Measurements from ENCODE around the gene TRAF2.

TRAF2 gene

DNA sequence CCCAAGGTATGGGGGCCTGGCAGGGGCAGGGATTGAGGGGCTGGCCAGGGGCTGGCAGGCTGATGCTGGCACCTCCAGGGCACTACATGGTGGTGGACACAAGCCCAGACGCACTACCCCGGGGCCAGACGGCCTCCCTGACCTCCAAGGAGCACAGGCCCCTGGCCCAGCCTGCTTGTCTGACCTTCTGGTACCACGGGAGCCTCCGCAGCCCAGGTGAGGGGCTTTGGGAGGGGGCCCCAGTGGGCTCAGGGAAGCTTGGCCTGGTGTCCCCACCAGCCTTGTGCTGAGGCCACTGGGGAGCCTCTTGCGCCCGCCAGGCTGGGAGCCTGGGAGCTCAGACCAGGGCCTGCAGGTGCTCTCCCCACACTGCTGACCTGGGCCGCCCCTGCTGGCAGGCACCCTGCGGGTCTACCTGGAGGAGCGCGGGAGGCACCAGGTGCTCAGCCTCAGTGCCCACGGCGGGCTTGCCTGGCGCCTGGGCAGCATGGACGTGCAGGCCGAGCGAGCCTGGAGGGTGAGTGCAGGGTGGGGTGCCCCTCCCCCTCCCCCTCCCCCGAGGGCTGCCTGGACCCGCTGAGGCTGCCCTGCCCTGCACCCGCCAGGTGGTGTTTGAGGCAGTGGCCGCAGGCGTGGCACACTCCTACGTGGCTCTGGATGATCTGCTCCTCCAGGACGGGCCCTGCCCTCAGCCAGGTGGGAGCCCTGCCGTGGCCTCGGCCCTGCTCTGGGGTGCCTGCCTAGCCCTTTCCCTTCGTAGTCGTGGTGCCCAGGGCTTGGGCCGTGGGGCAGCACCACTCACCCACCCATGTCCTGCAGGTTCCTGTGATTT, 28.5 kb upstream of the TRAF2 start:
- Mint-ChIP-seq H3K27ac (no peak overlapping the region), H3K9me3 (no peaks in the 10 kb centered on the region), H3K4me1 (no peaks in the 10 kb centered on the region), H3K4me3 (no peak overlapping the region), H3K36me3 (ENCODE audit: low read depth) (no peaks in the 10 kb centered on the region), H3K27me3 (ENCODE audit: low read depth, poor library complexity) (no peaks in the 10 kb centered on the region)
- TF ChIP-seq, protein P1, sequence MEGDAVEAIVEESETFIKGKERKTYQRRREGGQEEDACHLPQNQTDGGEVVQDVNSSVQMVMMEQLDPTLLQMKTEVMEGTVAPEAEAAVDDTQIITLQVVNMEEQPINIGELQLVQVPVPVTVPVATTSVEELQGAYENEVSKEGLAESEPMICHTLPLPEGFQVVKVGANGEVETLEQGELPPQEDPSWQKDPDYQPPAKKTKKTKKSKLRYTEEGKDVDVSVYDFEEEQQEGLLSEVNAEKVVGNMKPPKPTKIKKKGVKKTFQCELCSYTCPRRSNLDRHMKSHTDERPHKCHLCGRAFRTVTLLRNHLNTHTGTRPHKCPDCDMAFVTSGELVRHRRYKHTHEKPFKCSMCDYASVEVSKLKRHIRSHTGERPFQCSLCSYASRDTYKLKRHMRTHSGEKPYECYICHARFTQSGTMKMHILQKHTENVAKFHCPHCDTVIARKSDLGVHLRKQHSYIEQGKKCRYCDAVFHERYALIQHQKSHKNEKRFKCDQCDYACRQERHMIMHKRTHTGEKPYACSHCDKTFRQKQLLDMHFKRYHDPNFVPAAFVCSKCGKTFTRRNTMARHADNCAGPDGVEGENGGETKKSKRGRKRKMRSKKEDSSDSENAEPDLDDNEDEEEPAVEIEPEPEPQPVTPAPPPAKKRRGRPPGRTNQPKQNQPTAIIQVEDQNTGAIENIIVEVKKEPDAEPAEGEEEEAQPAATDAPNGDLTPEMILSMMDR (IDR thresholded peaks at IDR 0.05) = no peak
- DNase-seq = no peak

DNA sequence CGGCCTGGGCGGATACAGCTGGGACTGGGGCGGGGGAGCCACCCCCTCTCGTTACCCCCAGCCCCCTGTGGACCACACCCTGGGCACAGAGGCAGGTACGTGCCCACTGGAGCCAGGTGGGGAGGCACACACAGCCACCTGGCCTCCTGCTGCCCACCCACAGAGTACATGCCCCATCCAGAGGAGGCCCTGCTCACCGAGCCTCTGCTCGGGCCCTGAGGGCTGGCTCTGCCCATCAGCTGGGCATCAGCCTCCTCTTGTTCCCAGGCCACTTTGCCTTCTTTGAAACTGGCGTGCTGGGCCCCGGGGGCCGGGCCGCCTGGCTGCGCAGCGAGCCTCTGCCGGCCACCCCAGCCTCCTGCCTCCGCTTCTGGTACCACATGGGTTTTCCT, 27.9 kb upstream of the TRAF2 start:
- Mint-ChIP-seq H3K4me3 (no peak overlapping the region), H3K36me3 (ENCODE audit: low read depth) (peaks cover 4% of the 10 kb centered on the region), H3K4me1 (no peaks in the 10 kb centered on the region), H3K27ac (no peak overlapping the region), H3K9me3 (no peaks in the 10 kb centered on the region), H3K27me3 (ENCODE audit: low read depth, poor library complexity) (no peaks in the 10 kb centered on the region)
- TF ChIP-seq, protein P1 (IDR thresholded peaks at IDR 0.05) = no peak
- no peak for DNase-seq

DNA sequence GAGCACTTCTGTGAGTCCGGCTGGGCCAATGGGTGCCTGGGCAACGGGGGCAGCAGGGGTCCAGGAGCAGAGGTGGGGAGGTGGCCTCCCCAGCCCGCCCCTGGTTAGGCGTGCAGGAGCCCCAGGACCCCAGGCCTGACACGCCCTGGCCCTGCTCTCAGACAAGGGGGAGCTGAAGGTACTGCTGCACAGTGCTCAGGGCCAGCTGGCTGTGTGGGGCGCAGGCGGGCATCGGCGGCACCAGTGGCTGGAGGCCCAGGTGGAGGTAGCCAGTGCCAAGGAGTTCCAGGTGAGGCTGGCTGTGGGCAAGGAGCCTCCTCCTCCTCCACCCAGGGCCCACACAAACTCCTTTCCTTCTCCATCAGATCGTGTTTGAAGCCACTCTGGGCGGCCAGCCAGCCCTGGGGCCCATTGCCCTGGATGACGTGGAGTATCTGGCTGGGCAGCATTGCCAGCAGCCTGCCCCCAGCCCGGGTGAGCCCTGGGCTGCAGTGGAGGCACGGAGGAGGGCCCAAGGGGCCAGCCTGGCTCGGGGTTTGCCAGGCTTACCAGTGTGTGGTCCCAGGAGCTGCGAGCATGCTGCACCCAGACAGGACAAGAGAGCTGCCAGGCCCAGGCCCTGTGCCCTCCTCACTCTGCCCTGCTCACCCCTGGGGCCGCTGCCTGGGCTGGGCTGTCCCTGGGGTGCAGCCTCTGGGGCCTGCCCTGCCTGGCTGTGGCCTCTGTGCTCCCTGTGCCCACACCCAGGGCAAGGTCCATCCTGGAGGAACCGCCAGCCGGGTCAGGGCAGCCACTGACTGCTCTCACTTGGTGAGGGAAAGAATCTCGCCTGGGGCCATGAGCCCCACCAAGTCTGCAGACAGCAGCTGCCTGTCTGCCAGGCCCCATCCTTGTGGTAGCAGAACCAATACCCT, 27.2 kb upstream of the TRAF2 start:
- TF ChIP-seq, protein P1 (IDR thresholded peaks at IDR 0.05) = no peak
- no peak for DNase-seq
- H3K4me3 Mint-ChIP-seq = no peak overlapping the region
- peaks cover 11% of the 10 kb centered on the region for H3K36me3 Mint-ChIP-seq (ENCODE audit: low read depth)
- no peak overlapping the region for H3K27ac Mint-ChIP-seq
- H3K9me3 Mint-ChIP-seq = no peaks in the 10 kb centered on the region
- H3K4me1 Mint-ChIP-seq = no peaks in the 10 kb centered on the region
- no peaks in the 10 kb centered on the region for H3K27me3 Mint-ChIP-seq (ENCODE audit: low read depth, poor library complexity)

DNA sequence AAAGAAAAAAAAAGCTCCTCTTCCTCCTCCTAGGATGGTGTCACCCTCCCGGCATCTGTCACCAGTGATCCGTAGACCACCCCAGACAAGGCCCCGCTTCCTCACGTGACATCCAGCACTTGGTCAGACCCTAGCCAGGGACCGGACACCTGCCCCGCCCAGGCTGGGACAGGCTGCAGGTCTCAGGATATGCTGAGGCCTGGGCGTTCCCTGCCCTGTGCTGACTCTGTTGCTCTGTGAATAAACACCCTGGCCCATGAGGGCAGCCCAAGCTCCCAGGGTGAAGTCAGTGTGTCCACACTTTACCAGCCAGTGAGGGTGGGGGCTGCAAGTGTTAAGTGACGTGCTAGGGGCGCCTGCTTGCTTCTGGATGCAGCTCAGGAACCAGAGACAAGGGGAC, 25.8 kb upstream of the TRAF2 start:
- peak overlapping the region; percentile 64 for H3K27ac Mint-ChIP-seq
- no peak for DNase-seq
- H3K4me3 Mint-ChIP-seq = no peak overlapping the region
- peaks cover 14% of the 10 kb centered on the region for H3K36me3 Mint-ChIP-seq (ENCODE audit: low read depth)
- H3K27me3 Mint-ChIP-seq (ENCODE audit: low read depth, poor library complexity) = no peaks in the 10 kb centered on the region
- H3K9me3 Mint-ChIP-seq = no peaks in the 10 kb centered on the region
- H3K4me1 Mint-ChIP-seq = peaks cover 6% of the 10 kb centered on the region
- TF ChIP-seq, protein P1 (IDR thresholded peaks at IDR 0.05) = no peak

DNA sequence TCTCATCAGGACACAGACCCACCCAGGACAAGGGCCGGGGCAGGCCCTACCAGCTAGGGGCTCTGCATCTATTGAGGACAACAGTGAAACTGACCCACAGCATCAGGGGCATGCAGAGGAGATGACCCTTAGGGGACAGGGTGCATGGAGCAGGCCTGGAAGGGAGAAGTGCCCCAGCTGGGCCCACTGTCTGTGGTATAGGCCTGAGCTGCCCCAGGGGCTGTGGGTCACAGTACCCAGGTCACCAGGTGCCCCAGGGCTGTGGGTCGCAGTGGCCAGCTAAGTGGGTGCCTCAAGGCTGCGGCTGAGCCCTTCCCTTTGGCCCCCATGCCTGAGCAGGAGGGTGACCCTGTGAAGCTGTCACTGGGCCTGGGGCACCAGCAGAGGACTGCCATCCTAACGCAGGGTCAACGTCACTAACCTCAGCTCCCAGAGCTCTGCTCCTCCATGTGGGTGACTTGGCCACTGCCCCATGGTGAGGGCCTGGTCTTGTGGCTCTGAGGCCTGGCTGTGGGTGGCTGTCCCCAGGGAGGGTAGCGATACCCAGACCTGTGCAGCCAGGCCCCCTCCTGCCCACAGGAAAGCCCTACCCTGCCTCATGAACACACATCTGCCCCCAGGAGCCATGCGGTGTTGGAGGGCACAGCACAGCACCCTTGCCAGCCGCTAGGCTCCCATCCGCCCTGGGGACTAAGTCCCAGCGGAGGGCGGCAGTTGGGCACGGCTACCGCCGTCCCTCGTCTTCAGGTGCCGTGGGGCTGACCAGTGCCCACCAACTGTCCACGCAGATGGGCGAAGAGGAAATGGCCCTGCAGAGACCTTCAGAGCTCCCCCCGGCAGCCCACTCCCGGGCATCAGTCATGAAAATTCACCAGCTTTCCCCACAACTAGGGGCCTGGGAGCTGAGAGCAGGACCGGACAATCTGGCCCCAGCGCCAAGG, 25.1 kb upstream of the TRAF2 start:
- Mint-ChIP-seq H3K27me3 (ENCODE audit: low read depth, poor library complexity) (no peaks in the 10 kb centered on the region), H3K36me3 (ENCODE audit: low read depth) (peaks cover 14% of the 10 kb centered on the region)
- no peak for DNase-seq

More for the DNA sequence above, 25.1 kb upstream of the TRAF2 start:
- TF ChIP-seq, protein P1 (IDR thresholded peaks at IDR 0.05) = no peak
- Mint-ChIP-seq H3K9me3 (no peaks in the 10 kb centered on the region), H3K4me1 (peaks cover 6% of the 10 kb centered on the region), H3K4me3 (no peak overlapping the region), H3K27ac (no peak overlapping the region)

Measured in nephron progenitor cell (in vitro differentiated cells).